Upper lobe of left lung (tissue), 6 donors: ENCODE results near the gene COA5. TPM values are rescaled to one million over a fixed set of nuclear protein-coding genes. Genes with fewer than 3 reads are reported as not detected.

Source experiments
- ATAC-seq, 2 donors: fragments of 200-7000 bp; cut with Tn5 transposase; one replicate each; pipeline ENCODE4 v1.9.1; 2022; ENCODE audit warnings: mild to moderate bottlenecking in 2 of 2, moderate library complexity in 2 of 2; ENCODE audit not compliant: low FRiP score in 2 of 2
- DNase-seq, 2 donors: peaks; one replicate each; pipeline ENCODE4 v3.0.0-alpha.2; 2019 to 2020
- H3K27ac ChIP-seq, 4 donors: fragments of 200-600 bp; sonication (generic); one replicate each; pipeline ENCODE4 v1.5.1; 2016 to 2019
- H3K27me3 ChIP-seq, 4 donors: fragments of 200-600 bp; sonication (generic); one replicate each; pipeline ENCODE4 v1.5.1; 2017 to 2019
- H3K36me3 ChIP-seq, 4 donors: fragments of 200-600 bp; sonication (generic); one replicate each; pipeline ENCODE4 v1.5.1; 2016 to 2019
- H3K4me1 ChIP-seq, 4 donors: fragments of 200-600 bp; sonication (generic); one replicate each; pipeline ENCODE4 v1.5.1; 2018 to 2019
- H3K4me3 ChIP-seq, 4 donors: fragments of 200-600 bp; sonication (generic); one replicate each; pipeline ENCODE4 v1.5.1; 2017 to 2019; ENCODE audit warnings: mild to moderate bottlenecking in 2 of 4, moderate library complexity in 1 of 4
- H3K9me3 ChIP-seq, 4 donors: fragments of 200-600 bp; sonication (generic); one replicate each; pipeline ENCODE4 v1.5.1; 2018 to 2019
- EP300 ChIP-seq, 4 donors: sonication (generic); formaldehyde crosslinking; IDR thresholded peaks; one replicate each; pipeline ENCODE4 v1.5.1; 2017; ENCODE audit warnings: antibody characterized with exemption in 4 of 4, control low read depth in 2 of 4
- POLR2A ChIP-seq, 4 donors: fragments of 450-650 bp; IDR thresholded peaks; one replicate each; pipeline ENCODE4 v1.5.1; 2016 to 2017; ENCODE audit warnings: antibody characterized with exemption in 4 of 4, mild to moderate bottlenecking in 2 of 4
- POLR2AphosphoS5 ChIP-seq, 2 donors: sonication (generic); formaldehyde crosslinking; IDR thresholded peaks; one replicate each; pipeline ENCODE4 v1.5.1; 2017; ENCODE audit warnings: antibody characterized with exemption in 2 of 2
- WGBS, 2 donors: methylation state at CpG; one replicate each; pipeline ENCODE4 v1.1.5; 2017 to 2018; 5-methylcytosine and 5-hydroxymethylcytosine counted together
- total RNA-seq, 6 donors: library from RNA; depleted of rRNA in 4 of 6; stranded (reverse); fragments of >200 nt in 4 of 6; gene quantifications; one replicate each; pipeline versions ENCODE4 v1.1.0 to v1.2.1, GENCODE V29; 2016 to 2021
- TF ChIP-seq, protein P1 (sequence below), 6 experiments: fragments of 450-650 bp in 4 of 6; fragments of 200-600 bp in 2 of 6; sonication (generic) in 2 of 6; IDR thresholded peaks; one replicate each; pipeline ENCODE4 v1.5.1; 2016 to 2019; ENCODE audit warnings: antibody characterized with exemption in 6 of 6
- donor health status: DM: no; HTN: no; CAD: no; lungs with moderate emphysema.
- donor health status: DM: no; HTN: yes; CAD: no; lungs with severe emphysema.

COA5 gene
- total RNA-seq, 6 donors from 2014 or later = 22.8 to 37.7 (median 27.0) TPM

DNA sequence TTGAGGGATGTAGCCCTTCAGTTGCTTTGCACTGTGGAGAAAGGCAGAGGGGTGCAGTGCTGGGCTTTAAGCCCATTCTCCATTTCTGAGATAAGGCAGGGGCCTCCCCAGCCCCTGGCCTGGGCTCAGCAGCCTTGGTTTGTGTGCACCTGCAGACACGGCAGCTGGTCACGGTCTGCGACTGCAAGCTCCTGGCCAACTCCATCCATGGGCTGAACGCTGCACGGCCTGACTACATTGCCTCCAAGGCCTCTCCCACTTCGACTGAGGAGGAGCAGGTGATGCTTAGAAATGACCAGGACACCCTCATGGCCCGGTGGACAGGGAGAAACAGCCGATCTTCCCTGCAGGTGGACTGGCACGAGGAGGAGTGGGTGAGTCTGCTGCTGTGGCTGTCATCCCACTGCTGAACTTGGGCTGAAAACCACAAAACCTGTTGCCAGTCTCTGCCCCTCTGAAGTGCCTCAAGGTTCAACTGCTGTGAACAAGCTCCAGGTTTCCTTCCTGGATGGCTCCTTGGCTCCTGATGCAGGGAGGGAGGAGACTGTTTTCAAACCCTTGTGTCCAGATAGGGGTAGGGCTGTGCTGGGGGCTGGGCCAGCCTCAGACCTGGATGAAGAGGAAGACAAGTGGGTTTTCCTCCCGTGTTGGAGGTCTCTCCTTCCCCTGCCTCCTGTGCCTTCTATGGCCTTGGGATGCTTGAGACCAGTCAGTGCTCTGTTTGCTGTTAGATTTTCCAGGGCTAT, 54.0 kb downstream of the COA5 start:
- peaks cover 11 to 80% (median 50%) of the 10 kb centered on the region in 4 donors for H3K36me3 ChIP-seq
- no peaks in the 10 kb centered on the region for H3K27me3 ChIP-seq
- ATAC-seq (no peak), DNase-seq (no peak)
- H3K4me1 ChIP-seq = no peaks in the 10 kb centered on the region
- TF ChIP-seq, protein P1, sequence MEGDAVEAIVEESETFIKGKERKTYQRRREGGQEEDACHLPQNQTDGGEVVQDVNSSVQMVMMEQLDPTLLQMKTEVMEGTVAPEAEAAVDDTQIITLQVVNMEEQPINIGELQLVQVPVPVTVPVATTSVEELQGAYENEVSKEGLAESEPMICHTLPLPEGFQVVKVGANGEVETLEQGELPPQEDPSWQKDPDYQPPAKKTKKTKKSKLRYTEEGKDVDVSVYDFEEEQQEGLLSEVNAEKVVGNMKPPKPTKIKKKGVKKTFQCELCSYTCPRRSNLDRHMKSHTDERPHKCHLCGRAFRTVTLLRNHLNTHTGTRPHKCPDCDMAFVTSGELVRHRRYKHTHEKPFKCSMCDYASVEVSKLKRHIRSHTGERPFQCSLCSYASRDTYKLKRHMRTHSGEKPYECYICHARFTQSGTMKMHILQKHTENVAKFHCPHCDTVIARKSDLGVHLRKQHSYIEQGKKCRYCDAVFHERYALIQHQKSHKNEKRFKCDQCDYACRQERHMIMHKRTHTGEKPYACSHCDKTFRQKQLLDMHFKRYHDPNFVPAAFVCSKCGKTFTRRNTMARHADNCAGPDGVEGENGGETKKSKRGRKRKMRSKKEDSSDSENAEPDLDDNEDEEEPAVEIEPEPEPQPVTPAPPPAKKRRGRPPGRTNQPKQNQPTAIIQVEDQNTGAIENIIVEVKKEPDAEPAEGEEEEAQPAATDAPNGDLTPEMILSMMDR (IDR thresholded peaks at IDR 0.05) = no peak
- WGBS, 2 donors = 91% methylated on average over 10 of the region's 10 CpGs; no CpG with 5 or more reads in 1 of the 2 donors
- no peaks in the 10 kb centered on the region for H3K9me3 ChIP-seq
- H3K27ac ChIP-seq = no peak overlapping the region
- H3K4me3 ChIP-seq = no peak overlapping the region

DNA sequence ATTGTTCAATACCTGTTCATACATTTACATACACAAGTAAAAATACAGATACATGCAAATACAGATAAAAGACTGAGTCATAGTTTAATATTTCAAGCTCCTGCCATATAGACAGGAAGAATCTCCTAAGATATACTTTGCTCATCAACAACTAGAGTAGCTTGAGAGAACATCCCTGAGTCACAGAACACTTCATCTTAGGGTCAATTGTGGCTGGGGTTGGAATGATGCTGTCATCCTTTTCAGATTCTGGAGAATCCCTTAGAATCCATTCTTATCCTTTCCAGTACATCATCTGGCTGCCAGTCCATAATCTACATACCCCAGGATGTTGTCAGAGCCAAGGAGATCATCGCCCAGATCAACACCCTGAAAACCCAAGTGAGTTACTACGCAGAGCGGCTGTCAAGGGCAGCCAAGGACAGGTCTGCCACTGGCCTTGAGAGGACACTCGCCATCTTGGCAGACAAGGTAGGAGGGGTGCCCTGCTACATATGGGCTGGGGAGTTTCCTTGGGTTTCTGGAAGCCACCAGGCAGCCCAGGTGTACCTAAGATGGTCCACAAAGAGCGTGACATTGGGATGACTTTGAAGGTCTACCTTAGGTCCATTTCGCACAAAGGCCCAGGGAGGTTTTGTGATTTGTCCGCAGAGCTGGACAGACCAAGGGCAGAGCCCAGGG, 55.7 kb downstream of the COA5 start:
- no peaks in the 10 kb centered on the region for H3K4me1 ChIP-seq
- 98 to 99% methylated on average over 6 to 7 of the region's 7 CpGs for WGBS, 2 donors
- H3K27me3 ChIP-seq = no peaks in the 10 kb centered on the region
- no peak for TF ChIP-seq EP300 (IDR thresholded peaks at IDR 0.05)
- TF ChIP-seq, protein P1 (IDR thresholded peaks at IDR 0.05) = no peak
- DNase-seq (no peak), ATAC-seq (no peak)
- no peak overlapping the region for H3K4me3 ChIP-seq
- H3K9me3 ChIP-seq = no peaks in the 10 kb centered on the region
- no peak overlapping the region for H3K27ac ChIP-seq
- H3K36me3 ChIP-seq = peaks cover 11 to 74% (median 51%) of the 10 kb centered on the region in 4 donors

DNA sequence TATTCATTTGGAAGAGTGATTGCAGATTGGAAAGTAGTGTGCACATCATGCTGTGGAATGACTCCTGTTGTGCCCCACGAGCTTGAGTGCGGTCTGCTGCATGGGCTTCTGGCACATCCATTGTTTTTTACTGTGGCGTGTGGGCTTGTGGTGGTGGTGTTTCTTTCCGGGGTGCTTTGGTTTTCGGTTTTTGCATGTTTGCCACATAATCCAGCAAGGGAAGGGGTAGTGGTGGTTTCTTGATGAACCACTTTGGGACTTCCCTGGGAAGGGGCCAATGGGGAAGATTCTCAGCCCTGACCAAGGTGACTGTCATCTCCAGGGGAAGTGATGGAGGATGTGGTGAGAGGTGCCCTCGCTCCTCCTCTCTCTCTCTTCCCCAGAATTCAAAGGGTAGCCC, 57.0 kb downstream of the COA5 start:
- 77 to 91% methylated on average over 6 of the region's 6 CpGs for WGBS, 2 donors
- Histone ChIP-seq H3K4me3 (no peak overlapping the region), H3K27me3 (no peaks in the 10 kb centered on the region), H3K27ac (no peak overlapping the region), H3K36me3 (peaks cover 19 to 76% (median 55%) of the 10 kb centered on the region in 4 donors), H3K4me1 (no peaks in the 10 kb centered on the region), H3K9me3 (no peaks in the 10 kb centered on the region)
- no peak for ATAC-seq
- TF ChIP-seq POLR2A (IDR thresholded peaks at IDR 0.05) (no peak), POLR2AphosphoS5 (IDR thresholded peaks at IDR 0.05) (no peak), EP300 (IDR thresholded peaks at IDR 0.05) (no peak)
- TF ChIP-seq, protein P1 (IDR thresholded peaks at IDR 0.05) = no peak
- DNase-seq = no peak

DNA sequence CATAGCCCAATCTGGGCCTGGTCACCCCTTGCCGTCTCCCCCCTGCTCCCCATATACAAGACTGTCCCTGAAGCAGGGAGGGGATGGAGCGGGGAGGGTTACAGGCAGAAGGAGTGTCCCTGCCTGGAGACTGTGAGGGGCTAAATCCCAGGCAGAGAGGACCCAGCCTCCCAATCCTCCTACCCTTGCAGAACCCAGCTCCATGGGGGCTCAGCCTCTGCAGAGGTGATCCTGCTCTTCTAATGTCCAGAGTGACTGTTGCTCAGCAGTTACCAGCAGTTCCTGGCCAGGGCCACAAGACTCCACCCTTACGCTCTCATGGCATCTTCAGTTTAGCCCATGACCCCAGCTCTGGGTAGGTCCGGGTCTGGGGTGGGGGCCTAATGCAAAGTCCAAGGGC, 58.1 kb downstream of the COA5 start:
- ATAC-seq (no peak), DNase-seq (no peak)
- no peak for TF ChIP-seq POLR2A (IDR thresholded peaks at IDR 0.05)
- no peak for TF ChIP-seq POLR2AphosphoS5 (IDR thresholded peaks at IDR 0.05)
- no peak for TF ChIP-seq EP300 (IDR thresholded peaks at IDR 0.05)
- TF ChIP-seq, protein P1 (IDR thresholded peaks at IDR 0.05) = no peak
- no peaks in the 10 kb centered on the region for H3K9me3 ChIP-seq
- no peak overlapping the region for H3K4me3 ChIP-seq
- no peaks in the 10 kb centered on the region for H3K4me1 ChIP-seq
- H3K36me3 ChIP-seq = peaks cover 22 to 76% (median 54%) of the 10 kb centered on the region in 4 donors
- no peak overlapping the region for H3K27ac ChIP-seq
- H3K27me3 ChIP-seq = no peaks in the 10 kb centered on the region
- WGBS, 2 donors = 90 to 100% methylated on average over 2 of the region's 4 CpGs

Other genes with a start within 250 kb of the COA5 start
- gene INPP4A, start 163.7 kb downstream of the COA5 start, total RNA-seq = 10 to 100 TPM; 23.3 to 93.2 (median 36.5) TPM
- 10 to 100 TPM; 28.3 to 65.2 (median 44.6) TPM for gene UNC50, start 77 bp upstream of the COA5 start, total RNA-seq
- gene MGAT4A, start 122.6 kb upstream of the COA5 start, total RNA-seq = 10 to 100 TPM; 28.4 to 69.6 (median 53.6) TPM